Duodenal mucosa (tissue), 2 donors: ENCODE data around the gene STXBP6.

ENCODE experiments used
- H3K27ac ChIP-seq: one replicate; pipeline ENCODE4 v1.7.0; 2013; ENCODE audit warnings: low read depth, low read length
- H3K27me3 ChIP-seq, 2 donors: one replicate each; pipeline ENCODE4 v1.7.0; 2013; ENCODE audit warnings: low read length in 2 of 2, control low read depth in 1 of 2; ENCODE audit not compliant: insufficient read depth in 2 of 2, control insufficient read depth in 1 of 2
- H3K36me3 ChIP-seq, 2 donors: one replicate each; pipeline ENCODE4 v1.7.0; 2013; ENCODE audit warnings: low read length in 2 of 2, control low read depth in 1 of 2; ENCODE audit not compliant: insufficient read depth in 2 of 2, control insufficient read depth in 1 of 2
- H3K4me1 ChIP-seq, 2 donors: one replicate each; pipeline ENCODE4 v1.7.0; 2013; ENCODE audit warnings: low read length in 2 of 2, control low read depth in 1 of 2; ENCODE audit not compliant: insufficient read depth in 2 of 2, control insufficient read depth in 1 of 2
- H3K4me3 ChIP-seq, 2 donors: one replicate each; pipeline ENCODE4 v1.7.0; 2013; ENCODE audit warnings: low read length in 2 of 2, low read depth in 1 of 2
- H3K9ac ChIP-seq, 2 donors: one replicate each; pipeline ENCODE4 v1.7.0; 2013; ENCODE audit warnings: low read length in 2 of 2, low read depth in 1 of 2
- H3K9me3 ChIP-seq, 2 donors: one replicate each; pipeline ENCODE4 v1.7.0; 2013; ENCODE audit warnings: low read length in 2 of 2, control low read depth in 1 of 2; ENCODE audit not compliant: control insufficient read depth in 1 of 2

STXBP6 gene

DNA sequence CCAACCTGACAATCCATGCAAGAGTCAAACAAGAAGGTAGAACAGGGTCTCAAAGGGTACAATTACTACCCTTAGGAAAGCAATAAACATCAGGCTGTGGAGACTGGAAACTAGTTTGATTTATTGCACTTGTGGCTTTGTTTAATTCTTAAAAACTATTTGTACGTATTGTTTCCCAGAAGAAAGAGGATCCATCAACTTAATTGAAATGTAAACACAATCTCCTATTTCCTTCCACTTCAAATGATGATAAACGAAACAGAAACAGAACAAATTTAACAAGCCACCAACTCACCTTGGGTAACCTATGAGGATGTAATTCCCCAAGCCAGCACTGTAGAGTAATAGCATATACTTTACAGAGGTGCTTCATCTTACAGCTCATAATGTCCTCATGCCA, 8.0 kb downstream of the STXBP6 start:
- no peak overlapping the region for H3K27ac ChIP-seq
- H3K27me3 ChIP-seq, result no peaks in the 10 kb centered on the region
- no peak overlapping the region for H3K9ac ChIP-seq
- peak overlapping the region; percentile 17 to 45 for H3K4me3 ChIP-seq
- H3K4me1 ChIP-seq, result peaks cover 19 to 23% of the 10 kb centered on the region in 2 donors
- no peaks in the 10 kb centered on the region for H3K36me3 ChIP-seq
- no peaks in the 10 kb centered on the region for H3K9me3 ChIP-seq

DNA sequence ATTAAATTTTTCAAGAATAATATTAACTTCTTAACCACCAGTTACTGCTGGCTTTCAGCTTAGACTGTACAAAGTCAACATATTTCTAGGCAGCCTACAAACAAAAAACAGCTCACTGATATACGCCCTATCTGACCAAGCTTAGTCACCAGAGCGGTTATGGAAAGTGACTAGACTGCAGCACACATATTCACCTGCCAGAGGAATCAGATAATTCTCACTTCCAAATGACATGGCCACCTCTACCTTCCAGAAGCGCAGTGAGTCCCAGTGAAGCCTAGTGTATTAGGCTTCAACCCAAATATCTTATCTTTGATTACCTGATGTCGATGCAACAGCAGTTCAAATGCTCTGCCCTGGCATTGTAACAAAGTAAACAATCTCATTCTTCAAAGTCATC, 8.5 kb downstream of the STXBP6 start:
- Histone ChIP-seq H3K27ac (no peak overlapping the region), H3K4me1 (peaks cover 19 to 23% of the 10 kb centered on the region in 2 donors), H3K27me3 (no peaks in the 10 kb centered on the region), H3K36me3 (no peaks in the 10 kb centered on the region), H3K4me3 (peak overlapping the region; percentile 17 to 45), H3K9ac (no peak overlapping the region), H3K9me3 (no peaks in the 10 kb centered on the region)

DNA sequence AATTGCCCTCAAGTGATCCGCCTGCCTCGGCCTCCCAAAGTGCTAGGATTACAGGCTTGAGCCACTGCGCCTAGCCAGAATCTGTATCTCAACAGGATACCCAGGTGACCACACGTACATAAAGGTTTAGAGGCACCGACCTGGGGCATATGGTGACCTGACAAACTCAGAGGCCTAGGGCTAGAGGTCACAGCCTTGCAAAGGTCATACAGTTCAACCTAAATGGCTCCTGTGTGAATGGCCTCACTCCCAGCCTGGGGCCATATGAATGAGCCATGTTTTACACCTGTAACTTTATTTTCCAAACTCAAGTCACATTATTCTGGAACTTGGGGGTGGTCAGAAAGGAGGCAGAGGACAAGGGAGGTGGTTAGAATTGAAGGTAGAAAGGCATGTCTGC, 10.0 kb downstream of the STXBP6 start:
- Histone ChIP-seq H3K9ac (no peak overlapping the region), H3K4me3 (no peak overlapping the region), H3K9me3 (no peaks in the 10 kb centered on the region), H3K27ac (no peak overlapping the region), H3K36me3 (no peaks in the 10 kb centered on the region), H3K27me3 (no peaks in the 10 kb centered on the region), H3K4me1 (peaks cover 16 to 27% of the 10 kb centered on the region in 2 donors)

DNA sequence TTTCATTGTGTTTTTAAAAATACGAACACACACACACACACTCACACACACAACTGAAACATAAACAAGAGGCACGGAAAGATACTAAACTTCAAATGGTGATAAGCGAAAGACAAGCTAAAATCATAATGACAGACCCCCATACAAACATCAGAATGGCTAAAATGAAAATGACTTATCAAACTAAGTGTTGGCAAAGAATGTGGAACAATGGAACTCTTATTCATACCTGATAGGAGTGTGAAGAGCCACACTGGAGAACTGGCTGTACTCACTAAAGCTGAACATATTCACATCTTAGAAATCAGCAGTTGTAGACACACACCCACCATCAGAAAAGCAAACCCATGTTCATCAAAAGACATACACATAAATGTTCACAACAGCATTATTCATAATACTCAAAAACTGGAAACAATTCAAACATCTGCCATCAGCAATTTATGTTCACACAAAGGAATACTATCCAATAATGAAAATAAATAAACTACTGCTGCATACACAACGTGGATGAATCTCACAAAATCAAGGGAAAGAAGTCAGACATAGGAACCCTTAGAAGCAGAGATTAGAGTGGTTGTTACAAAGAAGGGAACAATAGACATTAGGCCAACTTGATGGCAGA, 11.8 kb downstream of the STXBP6 start:
- Histone ChIP-seq H3K27ac (no peak overlapping the region), H3K9ac (no peak overlapping the region), H3K4me1 (peaks cover 16 to 27% of the 10 kb centered on the region in 2 donors), H3K36me3 (no peaks in the 10 kb centered on the region), H3K4me3 (no peak overlapping the region), H3K27me3 (no peaks in the 10 kb centered on the region), H3K9me3 (no peaks in the 10 kb centered on the region)

DNA sequence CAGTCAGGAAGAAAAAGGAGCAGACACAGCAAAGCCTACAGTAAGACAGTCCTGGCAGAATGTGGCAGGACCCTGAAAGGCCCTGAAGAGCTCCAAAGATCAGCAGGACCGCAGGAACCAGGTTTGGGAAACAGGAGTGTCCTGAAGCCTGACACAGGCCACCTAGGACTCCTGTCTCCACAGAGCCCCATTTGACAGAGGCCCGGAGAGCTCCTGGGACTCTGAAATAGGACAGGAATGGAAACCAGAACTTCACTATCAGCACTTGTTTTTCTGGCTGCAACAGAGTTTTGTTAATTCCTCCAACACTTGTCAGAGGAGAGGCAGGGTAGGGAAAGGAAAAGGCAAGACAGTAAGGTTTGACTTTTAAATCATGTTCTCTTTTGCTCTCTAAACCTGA, 12.9 kb downstream of the STXBP6 start:
- no peak overlapping the region for H3K27ac ChIP-seq
- no peaks in the 10 kb centered on the region for H3K27me3 ChIP-seq
- H3K9ac ChIP-seq, result no peak overlapping the region
- no peaks in the 10 kb centered on the region for H3K9me3 ChIP-seq
- H3K4me3 ChIP-seq, result no peak overlapping the region
- peaks cover 6 to 20% of the 10 kb centered on the region in 2 donors for H3K4me1 ChIP-seq
- no peaks in the 10 kb centered on the region for H3K36me3 ChIP-seq

DNA sequence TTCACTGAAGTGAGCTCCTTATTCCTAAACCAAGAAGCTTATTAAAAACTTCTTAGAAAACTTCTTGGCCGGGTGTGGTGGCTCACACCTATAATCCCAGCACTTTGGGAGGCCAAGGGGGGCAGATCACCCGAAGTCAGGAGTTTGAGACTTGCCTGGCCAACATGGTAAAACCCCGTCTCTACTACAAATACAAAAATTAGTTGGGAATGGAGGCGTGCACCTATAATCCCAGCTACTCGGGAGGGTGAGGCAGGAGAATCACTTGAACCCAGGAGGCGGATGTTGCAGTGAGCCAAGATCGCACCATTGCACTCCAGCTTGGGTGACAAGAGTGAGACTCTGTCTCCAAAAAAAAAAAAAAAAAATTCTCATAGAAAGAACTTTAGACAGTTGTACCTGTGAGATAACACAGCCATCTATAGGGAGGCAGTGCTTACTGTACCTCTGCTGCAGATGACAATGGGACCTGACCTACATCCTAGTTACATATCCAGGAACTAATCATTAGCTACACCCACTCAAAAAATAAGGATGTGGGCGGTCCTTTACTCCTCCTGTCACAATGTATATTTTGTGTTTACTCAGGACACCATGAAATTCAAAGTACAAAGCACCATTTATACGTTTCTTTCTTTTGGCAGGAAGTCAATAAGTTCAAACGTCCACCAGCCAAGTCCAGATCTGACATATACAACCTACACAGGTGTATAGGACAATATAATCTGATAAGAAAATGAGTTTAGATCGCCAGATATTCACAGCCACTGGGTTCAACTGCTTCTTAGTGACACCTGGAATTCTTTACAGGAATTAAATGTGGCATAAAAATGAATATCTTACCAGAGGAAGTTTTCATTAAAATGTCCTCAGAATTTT, 14.9 kb downstream of the STXBP6 start:
- no peaks in the 10 kb centered on the region for H3K27me3 ChIP-seq
- H3K9me3 ChIP-seq, result no peaks in the 10 kb centered on the region
- H3K9ac ChIP-seq, result no peak overlapping the region
- H3K27ac ChIP-seq, result no peak overlapping the region
- H3K36me3 ChIP-seq, result no peaks in the 10 kb centered on the region
- no peak overlapping the region for H3K4me3 ChIP-seq
- H3K4me1 ChIP-seq, result peaks cover 0 to 6% of the 10 kb centered on the region in 2 donors

DNA sequence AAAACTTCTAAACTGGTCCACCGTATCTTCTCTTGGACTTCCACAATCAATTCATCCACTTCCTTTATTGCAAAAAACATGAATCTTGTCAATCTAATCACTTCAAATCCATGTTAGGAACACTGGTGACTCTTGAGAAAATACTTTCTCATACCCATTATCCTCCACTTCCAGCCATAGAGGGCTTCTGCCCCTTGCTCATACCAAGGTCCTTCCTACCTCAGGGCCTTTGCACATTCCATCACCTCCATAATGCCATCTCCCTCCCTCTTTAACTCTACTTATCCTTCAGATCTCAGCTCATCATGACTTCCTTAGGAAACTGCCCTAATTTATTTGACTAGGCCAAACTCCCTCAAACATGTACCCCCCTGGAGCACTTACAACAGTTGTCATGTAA, 16.6 kb downstream of the STXBP6 start:
- Histone ChIP-seq H3K4me1 (peaks cover 0 to 4% of the 10 kb centered on the region in 2 donors), H3K9me3 (no peaks in the 10 kb centered on the region), H3K27me3 (no peaks in the 10 kb centered on the region), H3K27ac (no peak overlapping the region), H3K36me3 (no peaks in the 10 kb centered on the region), H3K9ac (no peak overlapping the region), H3K4me3 (no peak overlapping the region)

DNA sequence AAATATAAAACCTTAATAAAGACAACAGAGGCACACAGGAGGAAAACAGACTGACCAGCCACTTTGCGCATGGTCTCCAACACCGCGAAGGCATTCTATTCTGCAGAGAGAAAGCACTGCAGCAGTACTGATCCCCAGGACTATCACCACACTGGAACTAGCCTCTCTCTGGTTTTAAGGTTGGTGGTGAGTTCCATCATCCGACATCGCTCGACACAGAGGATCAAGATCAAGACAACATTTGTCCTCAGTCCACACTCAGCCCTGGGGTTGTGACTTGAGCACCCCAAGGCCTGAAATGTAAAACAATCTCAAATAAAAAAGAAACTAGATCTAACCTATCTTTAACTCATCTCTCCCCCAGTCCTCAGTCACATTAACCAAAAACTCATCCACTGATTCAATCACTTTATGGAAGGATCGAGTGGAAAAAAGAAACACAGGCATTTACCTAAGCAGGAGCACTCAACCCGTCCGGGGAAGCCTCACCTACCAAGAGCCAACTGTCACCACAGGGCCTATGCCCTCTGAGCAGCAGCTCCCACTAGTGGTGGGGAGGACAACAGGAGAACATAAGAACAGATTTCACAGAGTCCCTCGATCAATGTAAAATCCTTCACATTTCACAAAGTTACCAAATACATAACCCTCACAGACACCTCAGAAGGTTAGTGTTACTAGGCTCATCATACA, 17.7 kb downstream of the STXBP6 start:
- no peak overlapping the region for H3K4me3 ChIP-seq
- H3K27me3 ChIP-seq, result no peaks in the 10 kb centered on the region
- peaks cover 0 to 4% of the 10 kb centered on the region in 2 donors for H3K4me1 ChIP-seq
- no peak overlapping the region for H3K27ac ChIP-seq
- no peaks in the 10 kb centered on the region for H3K36me3 ChIP-seq
- H3K9ac ChIP-seq, result no peak overlapping the region
- H3K9me3 ChIP-seq, result no peaks in the 10 kb centered on the region

DNA sequence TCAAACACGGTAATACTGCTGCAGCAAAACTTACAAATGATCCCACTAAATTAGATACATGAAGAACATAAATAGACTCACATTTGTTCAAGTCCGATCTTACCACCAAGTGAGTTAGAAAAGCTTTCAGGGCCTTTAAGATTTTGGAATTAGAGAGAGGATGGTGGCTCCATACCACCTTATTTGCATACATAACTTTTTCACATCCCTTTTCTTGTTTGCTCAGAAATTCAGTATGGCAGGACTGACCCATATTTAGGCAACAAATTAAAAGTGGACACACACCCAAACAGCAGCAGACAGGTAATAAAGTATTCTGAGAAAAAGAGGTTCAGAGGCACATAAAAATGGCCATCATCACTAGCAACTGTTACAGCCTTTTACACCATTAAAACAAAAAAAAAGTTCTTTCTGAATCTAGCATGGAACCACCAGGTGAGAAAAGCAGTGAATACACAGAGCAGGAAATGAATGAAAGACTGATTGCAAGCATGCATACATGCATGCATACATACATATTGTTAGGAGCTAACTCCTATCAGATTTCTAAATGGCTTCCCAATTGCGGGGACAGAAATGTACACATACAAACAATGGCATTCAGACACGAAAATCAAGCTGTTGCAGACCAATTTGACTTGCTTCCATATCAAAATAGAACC, 23.3 kb downstream of the STXBP6 start:
- H3K4me1 ChIP-seq, result no peaks in the 10 kb centered on the region
- no peak overlapping the region for H3K9ac ChIP-seq
- H3K36me3 ChIP-seq, result no peaks in the 10 kb centered on the region
- H3K27ac ChIP-seq, result no peak overlapping the region
- no peaks in the 10 kb centered on the region for H3K27me3 ChIP-seq
- no peaks in the 10 kb centered on the region for H3K9me3 ChIP-seq
- H3K4me3 ChIP-seq, result no peak overlapping the region

DNA sequence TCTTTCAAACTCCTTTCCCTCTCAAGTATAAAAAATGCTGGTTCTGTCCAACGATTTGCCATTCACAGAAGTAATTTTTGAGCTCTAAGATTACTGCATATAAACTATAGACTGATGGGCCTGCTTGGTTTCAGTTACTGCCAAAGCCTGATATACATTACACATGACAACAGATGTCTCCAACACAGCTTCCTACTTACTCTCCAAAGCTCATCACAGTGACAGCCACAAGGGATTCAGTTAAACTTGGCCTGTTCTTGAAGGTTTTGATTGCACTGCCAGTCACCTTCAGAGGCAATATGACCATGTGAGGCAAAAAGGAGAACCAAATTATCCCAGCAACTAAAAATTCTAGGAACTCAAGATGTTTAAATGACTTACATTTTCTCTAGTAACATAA, 30.1 kb downstream of the STXBP6 start:
- H3K9me3 ChIP-seq, result no peaks in the 10 kb centered on the region
- H3K4me1 ChIP-seq, result no peaks in the 10 kb centered on the region
- no peak overlapping the region for H3K9ac ChIP-seq
- H3K36me3 ChIP-seq, result no peaks in the 10 kb centered on the region
- no peak overlapping the region for H3K4me3 ChIP-seq
- no peaks in the 10 kb centered on the region for H3K27me3 ChIP-seq
- H3K27ac ChIP-seq, result no peak overlapping the region
